Stomach (tissue), 9 donors: ENCODE results near the gene CGN. TPM values are rescaled to one million over a fixed set of nuclear protein-coding genes. Genes with fewer than 3 reads are reported as not detected.

Experiments used
- DNase-seq, 2 donors: peaks; one replicate each; pipeline versions ENCODE4 v3.0.0 to v3.0.0-alpha.2; 2013 to 2019
- H3K27ac ChIP-seq, 5 donors: fragments of 200-600 bp in 4 of 5; sonication (generic) in 4 of 5; one replicate each; pipeline ENCODE4 v1.5.1; 2013 to 2019; ENCODE audit warnings: mild to moderate bottlenecking in 1 of 5, moderate library complexity in 1 of 5
- H3K27me3 ChIP-seq, 3 donors: fragments of 200-600 bp; sonication (generic); one replicate each; pipeline ENCODE4 v1.5.1; 2017 to 2019; ENCODE audit warnings: mixed run types in 1 of 3
- H3K36me3 ChIP-seq, 4 donors: fragments of 200-600 bp; sonication (generic); 1 replicate in 3 of 4; 2 replicates in 1 of 4; pipeline ENCODE4 v1.5.1; 2016 to 2019
- H3K4me1 ChIP-seq, 4 donors: fragments of 200-600 bp; sonication (generic); one replicate each; pipeline ENCODE4 v1.5.1; 2016 to 2019
- H3K4me3 ChIP-seq, 4 donors: fragments of 200-600 bp; sonication (generic) in 3 of 4; one replicate each; pipeline ENCODE4 v1.5.1; 2016 to 2019; ENCODE audit warnings: mild to moderate bottlenecking in 1 of 4
- H3K9me3 ChIP-seq, 4 donors: fragments of 200-600 bp; sonication (generic); one replicate each; pipeline ENCODE4 v1.5.1; 2016 to 2019
- CTCF ChIP-seq, 7 experiments: fragments of 450-650 bp in 4 of 7; fragments of 200-600 bp in 3 of 7; sonication (generic) in 3 of 7; IDR thresholded peaks; one replicate each; pipeline ENCODE4 v1.5.1; 2016 to 2019; ENCODE audit warnings: antibody characterized with exemption in 7 of 7, control low read depth in 2 of 7, mild to moderate bottlenecking in 1 of 7
- EP300 ChIP-seq: sonication (generic); formaldehyde crosslinking; IDR thresholded peaks from one replicate; pipeline ENCODE4 v1.6.1; 2017; ENCODE audit warnings: antibody characterized with exemption
- POLR2A ChIP-seq, 4 donors: fragments of 450-650 bp; IDR thresholded peaks; one replicate each; pipeline ENCODE4 v1.6.1; 2016; ENCODE audit warnings: antibody characterized with exemption in 4 of 4, control low read depth in 2 of 4, mild to moderate bottlenecking in 1 of 4, moderate library complexity in 1 of 4
- POLR2AphosphoS5 ChIP-seq, 3 donors: sonication (generic); formaldehyde crosslinking; IDR thresholded peaks; one replicate each; pipeline ENCODE4 v1.6.1; 2016; ENCODE audit warnings: antibody characterized with exemption in 3 of 3
- WGBS, 5 donors: extraction: QIAGEN DNeasy Blood & Tissue Kit in 3 of 5; methylation state at CpG; one replicate each; pipeline versions ENCODE4 v1.1.5 to v1.1.7; 2013 to 2018; 5-methylcytosine and 5-hydroxymethylcytosine counted together
- intact Hi-C: fragments of 100-400 bp; cut with DNase I; formaldehyde crosslinking; loops from one replicate; pipeline ENCODE4 v1.15.1; 2023; ENCODE audit warnings: low total_unique reads
- polyA plus RNA-seq, 3 donors: library from polyadenylated mRNA; stranded (reverse); fragments of 200-250 nt; gene quantifications; one replicate each; pipeline ENCODE4 v1.2.3, GENCODE V29; 2013
- total RNA-seq, 5 donors: library from RNA; depleted of rRNA; stranded (reverse); fragments of >200 nt; gene quantifications; one replicate each; pipeline versions ENCODE4 v1.1.0 to v1.2.3, GENCODE V29; 2014 to 2016
- donor health status: healthy with polysubstance abuse.
- donor health status: Bipolar disorder and iron deficiency.
- donor health status: healthy.

The CGN gene
- total and polyA plus RNA-seq, 8 donors: 14.0 to 137 (median 26.7) TPM

DNA sequence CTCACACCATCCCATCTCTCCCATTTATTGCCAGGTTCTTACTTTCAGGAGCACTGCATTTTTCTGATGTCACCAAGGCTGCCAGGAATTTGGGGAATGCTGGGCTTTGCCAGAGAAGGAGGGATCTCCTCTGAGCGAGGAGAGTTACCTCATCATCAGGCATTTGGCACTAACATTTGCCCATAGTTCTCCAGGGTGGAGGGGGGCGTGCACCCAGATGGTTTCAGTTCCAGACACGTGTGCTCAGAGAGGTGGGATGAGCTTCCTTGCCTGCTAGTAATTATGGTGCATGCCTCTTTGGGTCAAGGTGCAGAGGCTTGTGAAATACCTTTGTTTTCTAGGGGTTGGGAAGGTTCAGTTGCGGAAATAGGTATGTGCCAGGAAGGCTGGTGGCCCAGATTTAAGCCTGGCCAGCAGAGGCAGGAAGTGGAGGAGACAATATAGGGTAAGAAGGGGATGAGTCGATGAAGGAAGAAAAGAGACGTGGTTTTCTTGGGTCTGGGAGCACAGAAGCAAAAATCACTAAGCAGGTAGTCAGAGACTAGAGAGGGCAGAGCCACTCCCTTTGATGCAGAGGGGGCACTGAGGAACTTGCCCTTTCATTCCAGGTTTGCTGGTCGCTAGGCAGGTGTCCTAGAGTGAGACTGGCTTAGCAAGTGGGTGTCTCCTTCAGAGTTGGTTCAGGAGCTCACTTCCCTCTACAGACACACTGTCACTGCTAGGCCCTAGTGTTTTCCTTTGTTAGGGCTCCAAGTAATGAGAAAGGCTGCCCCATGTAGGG lies 36.1 kb downstream of the CGN start:
- peak; percentile 65 to 88 for DNase-seq
- peak; percentile 2 to 82 (median 25) for TF ChIP-seq POLR2AphosphoS5 (IDR thresholded peaks at IDR 0.05)
- TF ChIP-seq EP300: no peak

GRCh38 chr1:151547900-151548230 lies 36.7 kb downstream of the CGN start:
- intact Hi-C loops: no loop called here
- 75 to 100% (median 98%) methylated on average over 3 of the region's 3 CpGs for WGBS, 5 donors
- H3K27ac ChIP-seq: peak overlapping the region; percentile 49 to 82 (median 78)

More for the DNA sequence above, 36.1 kb downstream of the CGN start:
- no peak overlapping the region for H3K4me3 ChIP-seq
- peaks cover 27 to 48% (median 42%) of the 10 kb centered on the region in 4 donors for H3K4me1 ChIP-seq
- H3K27ac ChIP-seq: peak overlapping the region; percentile 49 to 82 (median 78)
- WGBS, 5 donors: 26 to 45% (median 31%) methylated on average over 7 of the region's 7 CpGs
- no peaks in the 10 kb centered on the region for H3K27me3 ChIP-seq
- no peaks in the 10 kb centered on the region for H3K9me3 ChIP-seq
- intact Hi-C loops: no loop called here
- H3K36me3 ChIP-seq: no peaks in the 10 kb centered on the region

DNA sequence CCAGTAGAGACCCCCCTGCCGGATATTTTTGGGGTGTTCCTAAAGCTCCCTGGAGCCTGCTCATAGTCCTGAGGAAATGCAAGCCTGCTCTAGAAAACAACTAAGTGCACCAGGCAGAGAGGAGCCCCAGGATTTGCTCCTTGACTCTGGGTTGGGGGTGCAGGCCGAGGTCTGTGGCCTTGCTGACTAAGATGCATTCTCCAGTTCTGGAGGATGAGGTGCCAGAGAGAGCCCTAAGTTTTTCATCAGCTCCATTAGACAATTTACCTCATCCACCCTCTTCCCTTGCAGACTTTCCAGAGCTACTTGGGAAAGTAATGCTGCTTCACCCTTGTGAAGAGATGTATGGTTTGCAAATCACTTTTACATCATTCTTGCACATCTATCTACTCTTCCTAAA lies 38.0 kb downstream of the CGN start:
- Histone ChIP-seq H3K4me1 (peaks cover 22 to 40% (median 32%) of the 10 kb centered on the region in 4 donors), H3K27ac (peak overlapping the region; percentile 22 to 82 (median 78)), H3K9me3 (no peaks in the 10 kb centered on the region), H3K27me3 (no peaks in the 10 kb centered on the region), H3K4me3 (no peak overlapping the region), H3K36me3 (no peaks in the 10 kb centered on the region)
- WGBS, 5 donors: 25 to 60% (median 46%) methylated on average over 2 of the region's 2 CpGs
- no peak for TF ChIP-seq EP300
- TF ChIP-seq POLR2A (IDR thresholded peaks at IDR 0.05): no peak
- TF ChIP-seq CTCF (IDR thresholded peaks at IDR 0.05): no peak
- TF ChIP-seq POLR2AphosphoS5 (IDR thresholded peaks at IDR 0.05): no peak
- DNase-seq: no peak
- intact Hi-C loops: no loop called here

More at GRCh38 chr1:151547900-151548230, 36.7 kb downstream of the CGN start:
- H3K9me3 ChIP-seq: no peaks in the 10 kb centered on the region
- no peak for DNase-seq
- TF ChIP-seq POLR2AphosphoS5 (IDR thresholded peaks at IDR 0.05): no peak
- no peak for TF ChIP-seq POLR2A (IDR thresholded peaks at IDR 0.05)
- TF ChIP-seq CTCF (IDR thresholded peaks at IDR 0.05): no peak
- TF ChIP-seq EP300: no peak
- no peaks in the 10 kb centered on the region for H3K27me3 ChIP-seq
- no peak overlapping the region for H3K4me3 ChIP-seq
- H3K36me3 ChIP-seq: no peaks in the 10 kb centered on the region
- peaks cover 22 to 43% (median 36%) of the 10 kb centered on the region in 4 donors for H3K4me1 ChIP-seq

DNA sequence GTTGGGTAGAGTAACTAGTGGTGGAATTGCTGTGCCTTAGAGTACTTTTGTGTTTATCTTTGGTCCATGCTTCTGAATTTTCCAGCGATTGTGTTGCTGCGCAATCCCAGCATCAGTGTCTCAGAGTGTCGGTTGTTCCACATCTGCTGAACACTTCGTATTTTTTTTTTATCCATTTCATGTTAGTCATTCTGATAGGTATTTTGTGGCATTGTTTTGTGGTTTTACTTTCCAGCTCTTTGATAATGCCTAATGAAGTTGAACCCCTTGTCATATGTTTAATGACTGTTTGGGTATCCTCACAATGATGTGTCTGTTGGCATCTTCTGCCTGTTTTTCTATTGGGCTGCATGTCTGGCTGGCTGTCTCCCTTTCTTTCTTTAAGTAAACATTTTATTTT lies 42.5 kb downstream of the CGN start:
- H3K27ac ChIP-seq: no peak overlapping the region
- peaks cover 8 to 25% (median 13%) of the 10 kb centered on the region in 4 donors for H3K4me1 ChIP-seq
- intact Hi-C loops: no loop called here
- 82 to 93% (median 91%) methylated on average over 4 of the region's 4 CpGs for WGBS, 5 donors
- H3K36me3 ChIP-seq: peaks cover 0 to 6% (median 0%) of the 10 kb centered on the region in 4 donors
- H3K9me3 ChIP-seq: no peaks in the 10 kb centered on the region
- no peak for DNase-seq
- H3K27me3 ChIP-seq: no peaks in the 10 kb centered on the region
- H3K4me3 ChIP-seq: no peak overlapping the region
- TF ChIP-seq EP300 (no peak), CTCF (IDR thresholded peaks at IDR 0.05) (no peak), POLR2AphosphoS5 (IDR thresholded peaks at IDR 0.05) (no peak), POLR2A (IDR thresholded peaks at IDR 0.05) (no peak)

GRCh38 chr1:151556052-151556451 lies 44.9 kb downstream of the CGN start:
- WGBS, 5 donors: 90 to 98% (median 92%) methylated on average over 2 of the region's 2 CpGs
- no peak for TF ChIP-seq CTCF (IDR thresholded peaks at IDR 0.05)
- TF ChIP-seq EP300: no peak
- TF ChIP-seq POLR2A (IDR thresholded peaks at IDR 0.05): no peak
- TF ChIP-seq POLR2AphosphoS5 (IDR thresholded peaks at IDR 0.05): no peak

More at GRCh38 chr1:151556052-151556451, 44.9 kb downstream of the CGN start:
- no peaks in the 10 kb centered on the region for H3K27me3 ChIP-seq
- H3K36me3 ChIP-seq: peaks cover 0 to 6% (median 0%) of the 10 kb centered on the region in 4 donors
- H3K9me3 ChIP-seq: no peaks in the 10 kb centered on the region
- DNase-seq: no peak
- intact Hi-C loops: no loop called here
- H3K4me1 ChIP-seq: peaks cover 0 to 12% (median 0%) of the 10 kb centered on the region in 4 donors
- H3K4me3 ChIP-seq: no peak overlapping the region
- H3K27ac ChIP-seq: no peak overlapping the region
